Ascending aorta (tissue), 2 donors: ENCODE data around the gene IQCM. TPM values are rescaled to one million over a fixed set of nuclear protein-coding genes. Genes with fewer than 3 reads are reported as not detected.

Experiments
- DNase-seq, 2 donors: peaks; one replicate each; pipeline ENCODE4 v3.0.0-alpha.2; 2019; ENCODE audit warnings: low spot score in 2 of 2
- H3K27ac ChIP-seq, 2 donors: fragments of 200-600 bp; sonication (generic); one replicate each; pipeline ENCODE4 v1.5.1; 2016 to 2017; ENCODE audit warnings: mild to moderate bottlenecking in 1 of 2
- H3K27me3 ChIP-seq: fragments of 200-600 bp; sonication (generic); one replicate; pipeline ENCODE4 v1.5.1; 2017
- H3K36me3 ChIP-seq, 2 donors: fragments of 200-600 bp; sonication (generic); one replicate each; pipeline ENCODE4 v1.5.1; 2016
- H3K4me1 ChIP-seq, 2 donors: fragments of 200-600 bp; sonication (generic); one replicate each; pipeline ENCODE4 v1.5.1; 2016 to 2017; ENCODE audit warnings: mild to moderate bottlenecking in 1 of 2
- H3K4me3 ChIP-seq, 2 donors: fragments of 200-600 bp; sonication (generic); one replicate each; pipeline ENCODE4 v1.5.1; 2016 to 2017; ENCODE audit warnings: mild to moderate bottlenecking in 1 of 2
- H3K9me3 ChIP-seq, 2 donors: fragments of 200-600 bp; sonication (generic); one replicate each; pipeline ENCODE4 v1.5.1; 2016
- intact Hi-C: fragments of 100-400 bp; cut with DNase I; formaldehyde crosslinking; loops from one replicate; pipeline ENCODE4 v1.15.1; 2023
- total RNA-seq: library from RNA; depleted of rRNA; stranded (reverse); fragments of >200 nt; gene quantifications from one replicate; pipeline ENCODE4 v1.1.0, GENCODE V29; 2016
- TF ChIP-seq, protein P1 (sequence below), 3 experiments: fragments of 200-600 bp in 2 of 3; fragments of 450-650 bp in 1 of 3; sonication (generic) in 2 of 3; IDR thresholded peaks; one replicate each; pipeline ENCODE4 v1.5.1; 2016 to 2019; ENCODE audit warnings: antibody characterized with exemption in 3 of 3, mild to moderate bottlenecking in 1 of 3, moderate library complexity in 1 of 3

Gene IQCM
- total RNA-seq, 1 donor from 2014 or later = not detected

DNA sequence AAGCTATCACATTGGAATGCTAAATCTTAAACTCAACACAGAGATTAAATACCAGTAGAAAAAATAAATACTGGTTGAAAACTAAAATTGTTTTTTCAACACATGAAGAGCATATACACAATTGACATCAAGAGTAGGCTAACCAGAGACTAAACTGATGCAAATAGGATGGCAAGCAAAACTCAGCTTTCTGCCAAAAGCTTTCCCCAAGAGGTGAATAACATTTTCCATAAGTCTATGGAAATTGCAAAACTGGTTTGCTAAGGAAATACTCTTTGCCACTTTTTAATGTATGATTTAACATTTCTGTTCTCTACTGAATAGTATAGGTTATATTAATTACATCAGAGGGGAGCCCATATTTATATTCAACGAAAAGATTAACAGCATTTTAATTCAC is 23.8 kb downstream of the IQCM start:
- H3K9me3 ChIP-seq = no peaks in the 10 kb centered on the region
- no peaks in the 10 kb centered on the region for H3K4me1 ChIP-seq
- no peaks in the 10 kb centered on the region for H3K36me3 ChIP-seq
- no peak overlapping the region for H3K27ac ChIP-seq
- no peak overlapping the region for H3K4me3 ChIP-seq
- intact Hi-C loops = no loop called here
- no peaks in the 10 kb centered on the region for H3K27me3 ChIP-seq
- no peak for DNase-seq
- TF ChIP-seq, protein P1, sequence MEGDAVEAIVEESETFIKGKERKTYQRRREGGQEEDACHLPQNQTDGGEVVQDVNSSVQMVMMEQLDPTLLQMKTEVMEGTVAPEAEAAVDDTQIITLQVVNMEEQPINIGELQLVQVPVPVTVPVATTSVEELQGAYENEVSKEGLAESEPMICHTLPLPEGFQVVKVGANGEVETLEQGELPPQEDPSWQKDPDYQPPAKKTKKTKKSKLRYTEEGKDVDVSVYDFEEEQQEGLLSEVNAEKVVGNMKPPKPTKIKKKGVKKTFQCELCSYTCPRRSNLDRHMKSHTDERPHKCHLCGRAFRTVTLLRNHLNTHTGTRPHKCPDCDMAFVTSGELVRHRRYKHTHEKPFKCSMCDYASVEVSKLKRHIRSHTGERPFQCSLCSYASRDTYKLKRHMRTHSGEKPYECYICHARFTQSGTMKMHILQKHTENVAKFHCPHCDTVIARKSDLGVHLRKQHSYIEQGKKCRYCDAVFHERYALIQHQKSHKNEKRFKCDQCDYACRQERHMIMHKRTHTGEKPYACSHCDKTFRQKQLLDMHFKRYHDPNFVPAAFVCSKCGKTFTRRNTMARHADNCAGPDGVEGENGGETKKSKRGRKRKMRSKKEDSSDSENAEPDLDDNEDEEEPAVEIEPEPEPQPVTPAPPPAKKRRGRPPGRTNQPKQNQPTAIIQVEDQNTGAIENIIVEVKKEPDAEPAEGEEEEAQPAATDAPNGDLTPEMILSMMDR (IDR thresholded peaks at IDR 0.05) = no peak

DNA sequence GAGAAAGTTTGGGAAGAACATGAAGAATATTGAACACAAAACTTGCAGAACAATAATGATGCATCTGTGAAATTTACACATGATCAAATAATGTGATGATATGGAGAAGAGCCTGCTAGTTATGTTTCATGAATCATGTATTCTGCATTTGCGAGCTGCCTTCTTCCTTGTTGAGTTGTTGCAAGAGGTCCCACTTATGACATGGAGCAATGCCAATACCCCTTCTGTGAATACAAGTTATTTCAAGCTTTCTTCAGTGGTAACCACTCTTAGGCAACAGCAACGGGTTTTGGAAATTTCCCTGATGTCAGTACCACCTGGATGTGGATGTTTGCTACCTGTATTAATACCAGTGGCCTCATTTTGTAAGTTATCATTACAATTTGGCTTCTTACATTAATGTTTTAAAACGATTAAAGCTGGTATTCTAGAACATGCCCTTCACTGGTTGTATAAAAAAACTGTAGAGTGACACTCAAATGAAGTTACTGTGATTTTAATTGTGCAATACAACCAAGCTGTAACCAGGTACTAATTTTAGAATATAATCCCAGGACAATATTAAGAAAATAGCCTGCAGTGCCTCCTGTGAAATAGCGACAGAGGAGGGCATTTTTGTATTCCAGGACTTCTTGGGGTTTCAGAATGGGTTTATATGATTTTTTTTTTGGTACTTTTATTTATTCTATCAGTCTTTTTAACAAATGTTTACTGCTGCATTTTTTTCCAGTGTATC is 25.3 kb downstream of the IQCM start:
- Histone ChIP-seq H3K36me3 (no peaks in the 10 kb centered on the region), H3K4me3 (no peak overlapping the region), H3K9me3 (no peaks in the 10 kb centered on the region), H3K27ac (no peak overlapping the region), H3K27me3 (no peaks in the 10 kb centered on the region), H3K4me1 (no peaks in the 10 kb centered on the region)
- TF ChIP-seq, protein P1 (IDR thresholded peaks at IDR 0.05) = no peak
- intact Hi-C loops = no loop called here
- no peak for DNase-seq

DNA sequence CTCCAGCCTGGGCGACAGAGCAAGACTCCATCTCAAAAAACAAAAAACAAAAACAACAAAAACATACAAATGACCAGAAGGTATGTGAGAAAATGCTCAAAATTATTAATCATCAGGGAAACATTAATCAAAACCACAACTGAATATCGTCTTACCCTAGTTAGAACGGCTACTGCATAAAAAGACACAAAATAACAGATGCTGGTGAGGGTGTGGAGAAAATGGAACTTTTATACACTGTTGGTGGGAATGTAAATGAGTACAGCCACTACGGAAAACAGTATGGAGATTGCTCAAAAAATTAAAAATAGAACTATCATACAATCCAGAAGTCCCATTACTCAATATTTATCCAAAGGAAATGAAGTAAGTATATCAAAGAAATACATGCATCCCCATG is 27.3 kb downstream of the IQCM start:
- H3K9me3 ChIP-seq = no peaks in the 10 kb centered on the region
- H3K27me3 ChIP-seq = no peaks in the 10 kb centered on the region
- H3K4me3 ChIP-seq = no peak overlapping the region
- H3K36me3 ChIP-seq = no peaks in the 10 kb centered on the region
- DNase-seq = no peak
- TF ChIP-seq, protein P1 (IDR thresholded peaks at IDR 0.05) = no peak
- no peaks in the 10 kb centered on the region for H3K4me1 ChIP-seq
- intact Hi-C loops = no loop called here
- no peak overlapping the region for H3K27ac ChIP-seq

DNA sequence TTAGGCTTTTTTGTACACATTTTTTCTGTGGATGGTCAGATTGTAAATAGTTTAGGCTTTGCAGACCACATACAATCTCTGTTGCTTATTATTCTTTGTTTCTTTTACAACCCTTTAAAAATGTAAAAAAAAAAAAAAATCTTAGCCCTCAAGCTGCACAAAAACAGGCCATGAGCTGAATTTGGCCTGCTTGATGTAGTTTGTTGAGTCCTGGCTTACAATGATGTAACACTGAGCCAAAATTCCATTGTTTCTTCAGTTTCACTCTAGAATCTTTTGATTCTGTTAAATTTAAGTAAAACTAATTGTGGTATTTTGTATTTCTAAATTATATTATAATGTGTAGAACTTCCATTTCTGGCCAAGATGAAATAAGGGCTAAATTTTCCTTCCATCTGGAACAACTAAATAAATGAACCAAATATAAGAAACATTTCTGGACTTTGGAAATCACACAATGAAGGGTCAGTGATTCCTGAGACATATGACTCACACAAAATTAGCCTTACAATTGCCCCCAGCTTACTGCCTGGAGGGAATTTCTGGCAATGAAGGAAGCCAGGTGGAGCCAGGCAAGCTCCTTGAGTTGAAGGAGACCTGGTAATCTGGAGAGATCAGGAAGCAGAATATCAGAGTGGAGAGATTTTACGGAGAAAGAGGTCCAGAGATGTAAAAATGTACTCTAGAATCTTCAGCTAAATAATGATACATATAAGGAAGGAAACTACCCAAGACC is 29.8 kb downstream of the IQCM start:
- H3K9me3 ChIP-seq = no peaks in the 10 kb centered on the region
- intact Hi-C loops = no loop called here
- no peaks in the 10 kb centered on the region for H3K36me3 ChIP-seq
- no peak overlapping the region for H3K4me3 ChIP-seq
- no peak for DNase-seq
- TF ChIP-seq, protein P1 (IDR thresholded peaks at IDR 0.05) = no peak
- no peaks in the 10 kb centered on the region for H3K4me1 ChIP-seq
- no peaks in the 10 kb centered on the region for H3K27me3 ChIP-seq
- H3K27ac ChIP-seq = no peak overlapping the region

DNA sequence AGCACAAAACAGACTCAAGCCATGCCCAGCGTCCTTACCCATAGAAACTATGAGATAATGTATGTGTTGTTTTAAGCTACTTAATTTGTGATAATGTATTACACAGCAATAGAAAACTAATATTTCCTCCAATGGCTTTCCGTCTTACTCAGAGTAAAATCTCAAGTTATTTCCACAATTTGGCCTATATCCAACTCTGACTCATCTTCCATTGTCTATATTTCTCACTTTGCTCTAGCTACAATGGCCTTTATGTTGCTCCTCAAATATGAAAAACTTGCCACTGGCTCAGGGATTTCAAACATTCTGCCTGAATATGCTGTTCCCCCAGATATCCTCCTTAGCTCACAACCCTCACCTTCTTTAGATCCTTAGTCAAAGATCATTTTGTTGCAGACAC is 31.6 kb downstream of the IQCM start:
- no peak overlapping the region for H3K27ac ChIP-seq
- intact Hi-C loops = no loop called here
- no peaks in the 10 kb centered on the region for H3K36me3 ChIP-seq
- no peaks in the 10 kb centered on the region for H3K4me1 ChIP-seq
- TF ChIP-seq, protein P1 (IDR thresholded peaks at IDR 0.05) = no peak
- H3K9me3 ChIP-seq = no peaks in the 10 kb centered on the region
- no peak for DNase-seq
- H3K27me3 ChIP-seq = no peaks in the 10 kb centered on the region
- H3K4me3 ChIP-seq = no peak overlapping the region
